OCI-LY1 (cell line): ENCODE results near the gene MAN1B1.

Experiments
- H2AFZ ChIP-seq: fragments of 200-600 bp; sonication (generic), shearing (Covaris generic); 2 replicates; pipeline ENCODE4 v1.6.0; 2014; ENCODE audit warnings: antibody characterized with exemption, mild to moderate bottlenecking, low read length
- H3F3A ChIP-seq: fragments of 200-600 bp; sonication (generic), shearing (Covaris generic); 2 replicates; pipeline ENCODE4 v1.6.0; 2014; ENCODE audit warnings: mild to moderate bottlenecking, antibody characterized with exemption, low read length, moderate library complexity; ENCODE audit not compliant: insufficient read depth
- H3K27ac ChIP-seq: fragments of 200-600 bp; sonication (generic); 2 replicates; pipeline ENCODE4 v1.5.1; 2014; ENCODE audit warnings: low read length, mixed run types, mild to moderate bottlenecking, low read depth; ENCODE audit not compliant: poor library complexity, severe bottlenecking
- H3K27me3 ChIP-seq: fragments of 200-600 bp; sonication (generic); 2 replicates; pipeline ENCODE4 v1.6.0; 2014; ENCODE audit warnings: antibody characterized with exemption, mild to moderate bottlenecking, low read length, moderate library complexity; ENCODE audit not compliant: insufficient read depth
- H3K36me3 ChIP-seq: fragments of 200-600 bp; sonication (generic); 2 replicates; pipeline ENCODE4 v1.6.1; 2014; ENCODE audit warnings: mild to moderate bottlenecking, antibody characterized with exemption, low read length, moderate library complexity, mixed read lengths; ENCODE audit not compliant: insufficient read depth
- H3K4me1 ChIP-seq: fragments of 200-600 bp; sonication (generic); 2 replicates; pipeline ENCODE4 v1.5.1; 2014; ENCODE audit warnings: mild to moderate bottlenecking, low read length, moderate library complexity; ENCODE audit not compliant: insufficient read depth, severe bottlenecking
- H3K4me2 ChIP-seq: fragments of 200-600 bp; sonication (generic), shearing (Covaris generic); 2 replicates; pipeline ENCODE4 v1.6.1; 2014; ENCODE audit warnings: low read length
- H3K4me3 ChIP-seq: fragments of 200-600 bp; sonication (generic); 2 replicates; pipeline ENCODE4 v1.5.1; 2014; ENCODE audit warnings: low read length, low read depth, mild to moderate bottlenecking, mixed read lengths; ENCODE audit not compliant: poor library complexity, severe bottlenecking
- H3K79me2 ChIP-seq: fragments of 200-600 bp; shearing (Covaris generic); 2 replicates; pipeline ENCODE4 v1.6.1; 2016; ENCODE audit warnings: mixed run types, low read length, mixed read lengths; ENCODE audit not compliant: insufficient read depth
- H3K9ac ChIP-seq: fragments of 200-600 bp; sonication (generic), shearing (Covaris generic); 2 replicates; pipeline ENCODE4 v1.6.1; 2014; ENCODE audit warnings: mild to moderate bottlenecking, low read length, mixed read lengths
- H3K9me2 ChIP-seq: fragments of 200-600 bp; sonication (generic), shearing (Covaris generic); 2 replicates; pipeline ENCODE4 v1.6.1; 2014; ENCODE audit warnings: low read depth, mild to moderate bottlenecking, low read length, mixed read lengths
- H3K9me3 ChIP-seq: fragments of 200-600 bp; shearing (Covaris generic); 2 replicates; pipeline ENCODE4 v1.6.1; 2014; ENCODE audit warnings: low read length, mixed read lengths
- H4K20me1 ChIP-seq: fragments of 200-600 bp; sonication (generic), shearing (Covaris generic); 2 replicates; pipeline ENCODE4 v1.6.0; 2016; ENCODE audit warnings: mild to moderate bottlenecking, low read length; ENCODE audit not compliant: insufficient read depth
- EZH2 ChIP-seq: fragments of 200-600 bp; sonication (generic), shearing (Covaris generic); IDR thresholded peaks from 2 replicates; pipeline ENCODE4 v1.8.0; 2017; ENCODE audit warnings: borderline replicate concordance, mixed run types, mild to moderate bottlenecking, antibody characterized with exemption, low read length, moderate library complexity, mixed read lengths
- TF ChIP-seq, protein P1 (sequence below): fragments of 200-600 bp; sonication (generic), shearing (Covaris generic); IDR thresholded peaks from 2 replicates; pipeline ENCODE4 v1.5.1; 2017; ENCODE audit warnings: mild to moderate bottlenecking, antibody characterized with exemption, low read length, moderate library complexity, mixed read lengths

The MAN1B1 gene

GRCh38 chr9:137066096-137066861 is 20.5 kb upstream of the MAN1B1 start:
- Histone ChIP-seq H2AFZ (no peak overlapping the region), H3K4me2 (no peak overlapping the region), H4K20me1 (no peaks in the 10 kb centered on the region), H3K36me3 (peaks cover 37% of the 10 kb centered on the region), H3K27ac (no peak overlapping the region), H3K4me3 (no peak overlapping the region), H3F3A (no peaks in the 10 kb centered on the region), H3K9me3 (no peaks in the 10 kb centered on the region), H3K79me2 (peaks cover 6% of the 10 kb centered on the region; the same call in 1 of the 2 replicates), H3K9ac (no peak overlapping the region), H3K4me1 (peaks cover 25% of the 10 kb centered on the region), H3K27me3 (no peaks in the 10 kb centered on the region), H3K9me2 (no peaks in the 10 kb centered on the region)
- no peak for TF ChIP-seq EZH2
- TF ChIP-seq, protein P1, sequence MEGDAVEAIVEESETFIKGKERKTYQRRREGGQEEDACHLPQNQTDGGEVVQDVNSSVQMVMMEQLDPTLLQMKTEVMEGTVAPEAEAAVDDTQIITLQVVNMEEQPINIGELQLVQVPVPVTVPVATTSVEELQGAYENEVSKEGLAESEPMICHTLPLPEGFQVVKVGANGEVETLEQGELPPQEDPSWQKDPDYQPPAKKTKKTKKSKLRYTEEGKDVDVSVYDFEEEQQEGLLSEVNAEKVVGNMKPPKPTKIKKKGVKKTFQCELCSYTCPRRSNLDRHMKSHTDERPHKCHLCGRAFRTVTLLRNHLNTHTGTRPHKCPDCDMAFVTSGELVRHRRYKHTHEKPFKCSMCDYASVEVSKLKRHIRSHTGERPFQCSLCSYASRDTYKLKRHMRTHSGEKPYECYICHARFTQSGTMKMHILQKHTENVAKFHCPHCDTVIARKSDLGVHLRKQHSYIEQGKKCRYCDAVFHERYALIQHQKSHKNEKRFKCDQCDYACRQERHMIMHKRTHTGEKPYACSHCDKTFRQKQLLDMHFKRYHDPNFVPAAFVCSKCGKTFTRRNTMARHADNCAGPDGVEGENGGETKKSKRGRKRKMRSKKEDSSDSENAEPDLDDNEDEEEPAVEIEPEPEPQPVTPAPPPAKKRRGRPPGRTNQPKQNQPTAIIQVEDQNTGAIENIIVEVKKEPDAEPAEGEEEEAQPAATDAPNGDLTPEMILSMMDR = no peak

- H3F3A ChIP-seq = no peaks in the 10 kb centered on the region
- no peak for TF ChIP-seq EZH2
- TF ChIP-seq, protein P1 = peak; percentile 65
- H3K36me3 ChIP-seq = peaks cover 37% of the 10 kb centered on the region
- peak overlapping the region; percentile 75 for H3K27ac ChIP-seq
- peak overlapping the region; percentile 87; the same call in 1 of the 2 replicates for H3K9ac ChIP-seq
- H4K20me1 ChIP-seq = no peaks in the 10 kb centered on the region
- H3K4me1 ChIP-seq = peaks cover 28% of the 10 kb centered on the region
- no peaks in the 10 kb centered on the region for H3K27me3 ChIP-seq
- H3K79me2 ChIP-seq = peaks cover 6% of the 10 kb centered on the region; the same call in 1 of the 2 replicates
- no peak overlapping the region for H2AFZ ChIP-seq
- H3K9me3 ChIP-seq = no peaks in the 10 kb centered on the region
- peak overlapping the region; percentile 75 for H3K4me3 ChIP-seq
- no peaks in the 10 kb centered on the region for H3K9me2 ChIP-seq
- H3K4me2 ChIP-seq = peak overlapping the region; percentile 86
Measured at GRCh38 chr9:137067860-137068538, 18.8 kb upstream of the MAN1B1 start.

GRCh38 chr9:137068539-137069507 is 18.0 kb upstream of the MAN1B1 start:
- Histone ChIP-seq H3K4me1 (peaks cover 28% of the 10 kb centered on the region), H3K27me3 (no peaks in the 10 kb centered on the region), H3K27ac (peak overlapping the region; percentile 75), H3F3A (no peaks in the 10 kb centered on the region), H3K9me3 (no peaks in the 10 kb centered on the region), H3K36me3 (peaks cover 29% of the 10 kb centered on the region), H3K9ac (peak overlapping the region; percentile 87), H3K4me2 (peak overlapping the region; percentile 86), H2AFZ (no peak overlapping the region), H3K79me2 (peaks cover 6% of the 10 kb centered on the region; the same call in 1 of the 2 replicates), H3K9me2 (no peaks in the 10 kb centered on the region), H4K20me1 (no peaks in the 10 kb centered on the region), H3K4me3 (peak overlapping the region; percentile 75)
- TF ChIP-seq, protein P1 = no peak
- no peak for TF ChIP-seq EZH2
